ENCODE data around the gene FNBP1.

Gene FNBP1

DNA sequence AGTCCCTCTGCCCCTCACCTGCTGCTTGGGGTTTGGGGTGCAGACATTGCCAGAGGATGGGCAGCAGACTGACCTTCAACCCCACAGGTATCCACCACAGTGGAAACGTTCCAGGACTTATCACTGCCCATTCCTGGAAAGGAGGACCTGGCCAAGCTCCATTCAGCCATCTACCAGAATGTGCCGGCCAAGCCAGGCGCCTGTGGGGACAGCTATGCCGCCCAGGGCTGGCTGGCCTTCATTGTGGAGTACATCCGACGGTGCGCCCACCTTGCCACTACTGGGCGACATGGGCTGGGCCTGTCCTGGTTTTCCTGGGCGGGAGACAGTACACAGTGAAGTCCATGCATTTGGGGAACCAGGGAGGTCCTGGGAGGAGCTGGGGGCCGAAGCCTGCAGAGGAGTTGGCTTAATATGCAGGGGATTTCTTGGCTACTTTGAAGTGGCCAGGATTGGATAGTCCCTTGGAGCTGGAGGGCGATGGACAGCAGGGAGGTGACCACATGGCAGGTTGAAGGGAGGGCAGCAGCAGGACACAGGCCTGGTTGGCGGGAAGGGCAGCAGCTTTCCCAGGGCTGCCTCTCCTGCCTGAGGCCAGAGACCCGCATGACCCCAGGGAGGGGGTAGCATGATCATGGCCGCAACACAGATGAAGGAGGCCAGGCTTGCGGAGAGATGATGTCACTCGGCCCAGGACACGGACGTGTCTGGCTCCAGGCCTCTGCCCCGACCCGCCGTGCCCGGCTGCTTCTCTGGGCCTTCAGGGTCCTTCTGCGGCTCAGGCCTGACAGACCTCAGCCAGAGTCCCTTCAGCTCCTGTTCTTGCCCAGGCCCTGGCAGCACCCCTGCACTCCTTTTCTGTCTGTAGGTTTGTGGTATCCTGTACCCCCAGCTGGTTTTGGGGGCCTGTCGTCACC, 173.1 kb downstream of the FNBP1 start:
- DNase-seq: no peak

- DNase-seq: no peak
Observed at GRCh38 chr9:129868872-129869486, 174.0 kb downstream of the FNBP1 start.

DNA sequence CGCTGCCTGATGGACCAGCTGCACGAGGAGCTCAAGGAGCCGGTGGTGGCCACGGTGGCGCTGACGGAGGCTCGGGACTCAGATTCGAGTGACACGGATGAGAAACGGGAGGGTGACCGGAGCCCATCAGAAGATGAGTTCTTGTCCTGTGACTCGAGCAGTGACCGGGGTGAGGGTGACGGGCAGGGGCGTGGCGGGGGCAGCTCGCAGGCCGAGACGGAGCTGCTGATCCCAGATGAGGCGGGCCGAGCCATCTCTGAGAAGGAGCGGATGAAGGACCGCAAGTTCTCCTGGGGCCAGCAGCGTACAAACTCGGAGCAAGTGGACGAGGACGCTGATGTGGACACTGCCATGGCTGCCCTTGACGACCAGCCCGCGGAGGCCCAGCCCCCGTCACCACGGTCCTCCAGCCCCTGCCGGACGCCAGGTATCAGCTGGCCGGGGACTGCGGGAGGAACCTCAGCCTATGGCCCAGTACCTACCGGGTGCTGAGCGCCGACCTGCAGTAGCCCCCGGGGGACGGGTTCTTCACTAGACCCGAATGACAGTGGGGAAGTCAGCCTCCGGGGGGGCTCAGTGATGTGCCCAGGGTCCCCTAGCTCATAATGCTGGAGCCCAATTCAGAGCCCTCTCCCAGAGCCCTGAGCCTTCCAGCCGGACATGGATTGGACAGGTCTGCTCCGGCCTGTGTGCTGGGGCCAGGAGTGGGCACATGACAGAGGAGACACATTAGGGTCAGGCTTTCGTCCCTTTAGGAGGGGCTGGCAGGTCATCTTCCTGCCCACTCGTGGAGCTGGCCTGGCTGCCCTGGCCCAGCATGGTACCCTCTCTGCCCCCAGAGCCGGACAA, 174.7 kb downstream of the FNBP1 start:
- no peak for DNase-seq

GRCh38 chr9:129867136-129868022, 175.6 kb downstream of the FNBP1 start:
- no peak for DNase-seq

GRCh38 chr9:129866394-129867135, 176.4 kb downstream of the FNBP1 start:
- DNase-seq: no peak

DNA sequence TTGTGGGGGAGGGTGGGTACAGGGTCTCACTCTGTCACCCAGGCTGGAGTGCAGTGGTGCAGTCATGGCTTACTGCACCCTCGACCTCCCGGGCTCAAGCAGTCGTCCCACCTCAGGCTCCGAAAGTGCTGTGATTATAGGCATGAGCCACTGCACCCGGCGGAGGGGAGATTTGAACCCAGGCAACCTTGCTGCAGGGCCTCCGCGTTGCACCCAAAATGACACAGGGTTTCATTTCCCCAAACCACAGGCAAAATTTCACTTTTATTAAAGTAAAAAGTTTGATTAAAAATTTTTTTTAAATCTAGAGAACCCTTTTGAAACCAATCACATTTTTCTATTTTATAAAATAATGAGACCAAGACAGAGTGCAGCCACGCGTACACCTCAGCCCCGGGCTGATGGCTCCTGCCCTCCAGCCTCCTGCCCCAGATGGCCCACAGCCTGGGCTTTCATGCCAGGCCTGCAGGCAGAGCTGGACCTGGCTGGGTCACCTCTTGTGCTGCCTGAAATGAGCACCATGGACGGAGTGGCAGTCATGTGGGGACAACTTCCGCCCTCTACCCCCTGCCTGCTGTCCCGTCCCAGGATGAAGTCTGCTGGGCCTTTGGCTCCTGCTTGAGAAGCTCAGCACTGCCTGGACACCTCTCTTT, 177.2 kb downstream of the FNBP1 start:
- DNase-seq: no peak

DNA sequence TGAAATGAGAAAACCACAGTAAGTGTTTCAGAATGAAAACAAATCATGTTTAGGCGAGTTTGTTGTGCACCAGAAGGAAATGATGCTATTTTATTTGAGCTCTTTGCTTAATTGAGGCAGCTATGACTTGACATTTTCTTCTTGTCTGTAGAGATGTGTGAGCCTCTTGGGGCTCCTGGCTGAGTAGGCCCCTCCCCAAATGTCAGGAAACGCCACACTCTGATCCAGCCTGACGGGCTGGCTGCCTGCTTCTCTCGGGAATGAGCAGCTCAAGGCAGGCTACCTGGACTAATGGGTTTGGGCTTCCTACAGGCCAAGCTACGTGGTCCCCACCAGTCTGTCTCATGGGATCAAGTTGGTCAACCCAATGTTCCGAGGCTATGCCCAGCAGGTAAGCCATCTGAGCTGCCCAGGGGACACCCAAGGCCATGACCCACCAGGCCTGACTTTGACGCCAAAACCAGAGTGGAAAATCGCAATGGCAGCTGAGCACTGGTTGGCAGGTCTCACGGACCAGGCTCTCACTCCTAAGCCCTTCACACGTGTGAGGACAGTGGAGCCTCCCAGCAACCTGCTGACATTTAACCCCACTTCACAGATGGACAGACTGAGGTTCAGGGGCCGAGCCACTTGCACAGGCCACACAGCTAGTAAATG, 177.9 kb downstream of the FNBP1 start:
- no peak for DNase-seq

GRCh38 chr9:129863059-129863690, 179.8 kb downstream of the FNBP1 start:
- DNase-seq: no peak

DNA sequence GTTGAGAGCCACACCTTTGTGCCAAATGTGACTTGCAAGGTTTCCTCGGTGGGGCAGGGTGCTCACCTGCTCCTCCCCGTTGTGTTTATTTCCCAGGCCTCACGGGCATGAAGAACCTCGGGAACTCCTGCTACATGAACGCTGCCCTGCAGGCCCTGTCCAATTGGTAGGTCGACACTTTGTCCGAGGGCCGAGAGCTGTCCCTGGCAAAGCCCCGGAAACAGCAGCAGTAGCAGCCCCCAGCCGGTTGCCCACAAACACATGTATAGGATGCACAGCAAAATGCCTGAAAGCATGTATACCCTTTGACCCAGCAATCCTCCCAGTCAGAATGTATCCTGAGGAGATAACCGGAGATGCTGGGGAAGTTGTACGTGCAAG, 181.6 kb downstream of the FNBP1 start:
- DNase-seq: no peak

DNA sequence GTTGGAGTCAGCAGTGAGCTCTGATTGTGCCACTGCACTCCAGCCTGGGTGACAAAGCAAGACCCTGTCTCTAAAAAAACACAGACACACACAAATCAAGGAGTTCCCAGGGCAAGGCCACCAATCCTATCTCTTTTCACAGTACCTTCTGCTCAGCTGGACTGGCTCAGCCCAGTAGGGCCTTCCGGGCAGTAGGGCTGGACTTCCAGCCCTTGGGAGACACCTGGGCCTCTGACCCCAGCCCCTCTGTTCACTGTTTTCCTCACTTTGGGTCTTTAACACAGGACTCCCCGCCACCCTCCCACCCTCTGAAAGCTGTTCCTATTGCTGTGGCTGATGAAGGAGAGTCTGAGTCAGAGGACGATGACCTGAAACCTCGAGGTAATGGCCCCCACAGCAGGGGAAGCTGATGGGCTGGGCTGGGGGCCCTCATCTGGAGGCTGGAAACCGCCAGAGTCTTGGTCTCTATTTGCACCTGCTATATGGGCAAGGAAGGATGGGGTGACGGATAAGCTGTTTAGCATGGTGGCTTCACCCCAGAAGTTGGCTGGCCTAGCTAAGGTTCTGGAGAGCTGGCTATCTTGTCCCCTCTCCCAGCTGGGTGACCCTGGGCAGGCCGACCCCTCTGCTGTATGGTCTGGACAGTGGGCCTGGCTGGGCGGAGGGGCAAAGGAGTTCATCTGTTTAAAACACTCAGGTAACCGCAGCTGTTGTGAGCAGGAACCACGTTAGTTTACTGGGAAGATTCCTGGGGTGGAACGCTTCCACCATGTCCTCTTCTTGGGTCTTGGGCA, 182.1 kb downstream of the FNBP1 start:
- DNase-seq: no peak

DNA sequence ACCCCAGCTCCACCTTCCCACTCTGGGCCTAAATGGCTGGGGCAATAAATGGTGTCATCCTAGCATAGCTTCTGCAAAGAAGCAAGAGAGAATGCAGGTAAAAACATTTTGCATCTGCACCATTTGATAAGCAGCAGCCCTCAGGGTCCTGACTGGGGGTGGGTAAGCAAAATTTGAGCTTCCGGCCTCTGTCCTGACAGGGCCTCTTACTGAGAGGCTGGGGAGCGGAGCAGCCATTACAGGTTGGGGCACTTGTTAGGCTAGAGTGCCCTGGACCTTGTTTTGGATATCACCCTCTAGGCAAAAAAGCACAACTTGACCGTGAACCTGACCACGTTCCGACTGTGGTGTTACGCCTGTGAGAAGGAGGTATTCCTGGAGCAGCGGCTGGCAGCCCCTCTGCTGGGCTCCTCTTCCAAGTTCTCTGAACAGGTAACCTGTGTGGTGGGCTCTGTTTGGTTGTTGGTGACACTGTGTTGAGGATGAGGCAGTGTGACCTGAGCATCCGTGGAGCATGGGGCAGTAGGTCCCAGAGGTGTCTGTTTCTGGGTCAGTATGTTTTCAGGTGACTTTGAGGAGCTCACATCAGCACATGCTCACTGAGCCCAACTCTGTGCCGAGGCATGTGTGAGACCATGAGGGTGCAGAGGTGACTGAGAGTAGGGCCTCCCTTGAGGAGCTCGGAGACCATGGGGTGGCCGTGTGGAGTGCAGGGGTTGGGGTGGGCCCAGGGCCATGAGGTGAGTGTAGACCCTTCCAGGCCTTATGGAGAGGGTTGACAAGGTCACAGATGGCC, 184.6 kb downstream of the FNBP1 start:
- no peak for DNase-seq

DNA sequence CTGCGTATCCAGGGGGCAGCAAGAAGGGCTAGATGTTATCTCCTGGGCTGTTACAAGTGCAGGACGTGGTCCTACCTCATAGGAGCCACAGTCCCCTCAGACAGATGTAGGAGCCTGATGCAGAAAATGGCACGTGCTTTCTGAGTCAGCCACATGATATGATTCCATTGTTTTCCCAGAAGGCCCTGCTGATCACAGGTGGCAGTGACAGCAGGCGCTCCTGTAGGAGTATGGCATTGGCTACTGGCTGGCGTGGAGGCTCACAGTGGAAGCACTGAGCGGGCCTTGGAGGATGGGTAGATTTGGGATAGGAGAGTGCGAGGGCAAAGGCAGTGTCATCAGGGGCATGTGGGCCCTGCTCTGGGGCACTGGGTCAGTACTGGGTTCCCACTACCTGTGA, 185.8 kb downstream of the FNBP1 start:
- DNase-seq: no peak

DNA sequence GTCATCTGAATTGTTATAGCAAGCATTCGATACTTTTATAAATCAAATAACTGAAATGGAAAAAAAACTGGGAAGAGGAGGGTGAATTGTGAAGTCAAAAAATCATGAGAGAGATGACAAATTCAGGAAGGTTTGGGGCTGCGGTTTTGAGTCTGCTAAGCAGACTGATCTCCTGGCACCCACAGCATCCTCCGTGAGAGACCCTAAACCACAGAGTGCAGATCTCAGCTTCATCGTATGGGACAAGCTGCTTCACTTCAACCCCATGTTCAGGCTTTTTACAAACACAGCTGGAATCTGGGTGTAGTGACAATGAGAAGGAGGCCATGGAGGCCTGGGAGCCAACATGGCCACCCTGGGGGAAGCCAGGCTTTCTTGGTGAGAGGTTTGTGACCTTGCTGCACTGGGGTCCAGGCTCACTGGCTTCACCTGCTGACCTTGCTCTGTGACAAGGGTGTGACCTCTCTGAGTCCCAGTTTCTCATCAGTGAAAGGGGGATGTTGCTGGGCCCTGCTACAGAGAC, 188.3 kb downstream of the FNBP1 start:
- DNase-seq: no peak

GRCh38 chr9:129853614-129854013, 189.4 kb downstream of the FNBP1 start:
- DNase-seq: no peak

DNA sequence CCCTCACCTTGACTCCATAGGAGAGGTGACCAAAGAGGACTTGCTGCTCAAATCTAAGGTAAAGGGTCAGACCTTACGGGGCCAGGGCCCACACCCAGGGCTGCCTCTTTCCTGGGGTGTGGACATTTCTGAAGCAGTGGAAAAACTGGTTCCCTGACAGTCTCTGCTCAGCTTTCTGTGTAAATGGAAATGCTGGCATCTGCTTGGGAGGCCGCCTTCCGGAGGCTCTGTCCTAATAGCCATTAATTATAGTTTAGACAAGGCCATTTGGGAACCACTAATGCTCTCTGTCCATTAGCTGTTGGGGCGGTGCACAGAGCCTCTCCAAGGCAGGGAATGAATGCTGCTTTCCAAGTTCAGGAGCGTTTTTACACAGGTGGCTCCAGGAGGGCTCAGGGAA, 190.4 kb downstream of the FNBP1 start:
- DNase-seq: no peak

- no peak for DNase-seq
Observed at GRCh38 chr9:129851821-129852220, 191.2 kb downstream of the FNBP1 start.

DNA sequence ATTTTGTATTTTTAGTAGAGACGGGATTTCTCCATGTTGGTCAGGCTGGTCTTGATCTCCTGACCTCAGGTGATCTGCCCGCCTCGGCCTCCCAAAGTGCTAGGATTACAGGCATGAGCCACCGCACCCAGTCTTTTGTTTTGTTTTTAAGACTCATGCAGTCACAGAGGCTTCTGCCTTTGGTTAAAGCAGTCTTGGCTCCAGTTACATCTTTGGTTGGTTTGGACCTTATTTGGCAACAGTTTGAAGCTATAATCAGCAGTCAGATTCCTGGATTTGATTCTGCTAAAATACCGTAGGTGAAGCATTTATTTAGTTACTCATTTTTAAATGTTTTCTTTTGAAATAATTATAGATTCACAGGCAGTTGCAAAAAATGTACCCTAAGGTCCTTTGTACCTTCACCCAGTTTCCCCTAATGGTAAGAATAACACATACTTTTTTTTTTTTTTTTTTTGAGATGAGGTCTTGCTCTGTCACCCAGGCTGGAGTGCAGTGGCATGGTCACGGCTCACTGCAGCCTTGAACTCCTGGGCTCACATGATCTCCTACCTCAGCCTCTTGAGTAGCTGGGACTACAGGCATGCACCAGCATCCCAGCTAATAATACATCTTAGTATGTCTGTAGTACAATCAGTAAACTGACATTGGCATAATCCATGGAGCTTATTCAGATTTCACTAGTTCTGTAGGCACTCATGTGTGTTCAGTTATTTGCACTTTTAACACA, 192.0 kb downstream of the FNBP1 start:
- no peak for DNase-seq
